Measurements from ENCODE around the gene PEF1. TPM values are rescaled to one million over a fixed set of nuclear protein-coding genes. Genes with fewer than 3 reads are reported as not detected.

Gene PEF1
- total and polyA plus RNA-seq, 2 donors (not counting 1 experiment from before 2014, with no cell fraction given), result 36.7 to 49.4 TPM

- ChIA-PET CTCF (no interaction called here), POLR2A (no interaction called here)
- Mint-ChIP-seq H3K4me3 (no peak overlapping the region), H3K9me3 (ENCODE audit: insufficient read depth) (no peaks in the 10 kb centered on the region), H3K4me1 (peaks cover 2% of the 10 kb centered on the region), H3K27ac (no peak overlapping the region), H3K27me3 (no peaks in the 10 kb centered on the region)
- intact Hi-C loops (cut with micrococcal nuclease), result no loop called here
- no peak for TF ChIP-seq CTCF (IDR thresholded peaks at IDR 0.05)
- TF ChIP-seq EZH2 (IDR thresholded peaks at IDR 0.05; ENCODE audit: borderline replicate concordance, insufficient read depth, low read depth, low read length, poor library complexity, severe bottlenecking), result no peak
- H3K4me2 ChIP-seq (replicated peaks; ENCODE audit: low read depth, low read length, poor library complexity, severe bottlenecking), result no peak overlapping the region
- no peak overlapping the region for H3K27ac ChIP-seq (ENCODE audit: low read length in 2 of 2)
- peaks cover 0 to 29% of the 10 kb centered on the region in 2 experiments for H3K36me3 ChIP-seq (replicated peaks in 1 of 2; ENCODE audit: control extremely low read depth in 1 of 2, control insufficient read depth in 1 of 2, extremely low read depth in 1 of 2, insufficient read depth in 2 of 2, low read length in 1 of 2)
- no peaks in the 10 kb centered on the region for H3K27me3 ChIP-seq (replicated peaks in 1 of 4; ENCODE audit: control extremely low read depth in 1 of 4, control insufficient read depth in 3 of 4, insufficient read depth in 4 of 4, low read length in 3 of 4)
- 100% methylated on average over 3 of the region's 4 CpGs for WGBS (ENCODE audit: insufficient coverage)
- DNase-seq (no peak), ATAC-seq (ENCODE audit: low read depth) (no peak)
- no peak overlapping the region for H3K9ac ChIP-seq (ENCODE audit: low read length)
- H2AFZ ChIP-seq (ENCODE audit: insufficient read depth, low read depth, low read length, poor library complexity, severe bottlenecking), result no peak overlapping the region
- no peaks in the 10 kb centered on the region for H3K4me1 ChIP-seq (ENCODE audit: control insufficient read depth in 2 of 2, insufficient read depth in 2 of 2, low read length in 2 of 2)
- no peak overlapping the region for H3K4me3 ChIP-seq (ENCODE audit: control extremely low read depth in 1 of 5, extremely low read depth in 1 of 5, insufficient read depth in 1 of 5, low read depth in 2 of 5, low read length in 4 of 5)
- no peaks in the 10 kb centered on the region for H3K79me2 ChIP-seq (ENCODE audit: control insufficient read depth, insufficient read depth, low read length)
- H4K20me1 ChIP-seq (ENCODE audit: control insufficient read depth, insufficient read depth, low read length, poor library complexity, severe bottlenecking), result no peaks in the 10 kb centered on the region
- no peaks in the 10 kb centered on the region for H3K9me3 ChIP-seq (ENCODE audit: control extremely low read depth in 1 of 3, control insufficient read depth in 2 of 3, insufficient read depth in 1 of 3, low read length in 2 of 3)
Observed at GRCh38 chr1:31625561-31626222, 19.0 kb downstream of the PEF1 start.

GRCh38 chr1:31624731-31625514 is 19.8 kb downstream of the PEF1 start:
- Histone ChIP-seq H3K4me1 (ENCODE audit: control insufficient read depth in 2 of 2, insufficient read depth in 2 of 2, low read length in 2 of 2) (no peaks in the 10 kb centered on the region), H3K4me2 (replicated peaks; ENCODE audit: low read depth, low read length, poor library complexity, severe bottlenecking) (no peak overlapping the region), H3K27ac (ENCODE audit: low read length in 2 of 2) (no peak overlapping the region), H3K9me3 (ENCODE audit: control extremely low read depth in 1 of 3, control insufficient read depth in 2 of 3, insufficient read depth in 1 of 3, low read length in 2 of 3) (no peaks in the 10 kb centered on the region), H3K36me3 (replicated peaks in 1 of 2; ENCODE audit: control extremely low read depth in 1 of 2, control insufficient read depth in 1 of 2, extremely low read depth in 1 of 2, insufficient read depth in 2 of 2, low read length in 1 of 2) (peaks cover 0 to 22% of the 10 kb centered on the region in 2 experiments), H3K79me2 (ENCODE audit: control insufficient read depth, insufficient read depth, low read length) (no peaks in the 10 kb centered on the region), H3K27me3 (replicated peaks in 1 of 4; ENCODE audit: control extremely low read depth in 1 of 4, control insufficient read depth in 3 of 4, insufficient read depth in 4 of 4, low read length in 3 of 4) (no peaks in the 10 kb centered on the region), H3K9ac (ENCODE audit: low read length) (no peak overlapping the region), H4K20me1 (ENCODE audit: control insufficient read depth, insufficient read depth, low read length, poor library complexity, severe bottlenecking) (no peaks in the 10 kb centered on the region), H3K4me3 (ENCODE audit: control extremely low read depth in 1 of 5, extremely low read depth in 1 of 5, insufficient read depth in 1 of 5, low read depth in 2 of 5, low read length in 4 of 5) (no peak overlapping the region), H2AFZ (ENCODE audit: insufficient read depth, low read depth, low read length, poor library complexity, severe bottlenecking) (no peak overlapping the region)
- 86% methylated on average over 7 of the region's 16 CpGs for WGBS (ENCODE audit: insufficient coverage)
- no peak overlapping the region for H3K4me3 Mint-ChIP-seq
- H3K9me3 Mint-ChIP-seq (ENCODE audit: insufficient read depth), result no peaks in the 10 kb centered on the region
- no peak overlapping the region for H3K27ac Mint-ChIP-seq
- ATAC-seq (ENCODE audit: low read depth) (no peak), DNase-seq (peak; percentile 9)
- H3K27me3 Mint-ChIP-seq, result no peaks in the 10 kb centered on the region
- intact Hi-C loops (cut with micrococcal nuclease), result no loop called here
- H3K4me1 Mint-ChIP-seq, result peaks cover 2% of the 10 kb centered on the region
- TF ChIP-seq CTCF (IDR thresholded peaks at IDR 0.05), result no peak
- no peak for TF ChIP-seq EZH2 (IDR thresholded peaks at IDR 0.05; ENCODE audit: borderline replicate concordance, insufficient read depth, low read depth, low read length, poor library complexity, severe bottlenecking)
- ChIA-PET POLR2A (no interaction called here), CTCF (no interaction called here)
